ENCODE results near the gene PLXNA4.

GRCh38 chr7:132145063-132145462 lies 431.2 kb downstream of the PLXNA4 start:
- TF ChIP-seq POLR2A (IDR thresholded peaks at IDR 0.05; ENCODE audit: low read length): no peak
- TF ChIP-seq GATA1 (IDR thresholded peaks at IDR 0.05; ENCODE audit: low read depth, low read length): no peak

Measured in erythroblast (primary cell).